Panc1 (cell line): ENCODE results near the gene SLC35F1. TPM values are rescaled to one million over a fixed set of nuclear protein-coding genes. Genes with fewer than 3 reads are reported as not detected.

ENCODE experiments used
- ATAC-seq: fragments of 200-7000 bp; cut with Tn5 transposase; 2 replicates; pipeline ENCODE4 v1.9.1; 2020; ENCODE audit warnings: mild to moderate bottlenecking, moderate library complexity
- BruUV-seq: library from RNA; stranded (reverse); fragments of 400-500 nt; replicated peaks from 2 replicates; lab custom pipeline; 2021; lab: Mats Ljungman, UMichigan
- CTCF ChIA-PET: fragments of 300-600 bp; sonication (Branson Sonifier 250); formaldehyde crosslinking; loops from one replicate; lab custom pipeline; 2022; ENCODE audit warnings: antibody characterized with exemption; lab: Charles Lee
- POLR2A ChIA-PET: fragments of 300-600 bp; sonication (Branson Sonifier 250); formaldehyde crosslinking; loops from one replicate; lab custom pipeline; 2022; ENCODE audit warnings: antibody characterized with exemption; lab: Charles Lee
- DNase-seq: peaks from one replicate; pipeline ENCODE4 v3.0.0-alpha.2; 2010; ENCODE audit warnings: low read depth, low spot score
- H3K27ac ChIP-seq: 2 replicates; pipeline ENCODE4 v1.5.1; 2011; ENCODE audit warnings: mild to moderate bottlenecking, low read length, inconsistent platforms
- H3K27me3 ChIP-seq: fragments of 200-500 bp; sonication (Bioruptor generic); 2 replicates; pipeline ENCODE4 v1.6.0; 2014; ENCODE audit warnings: low read length, inconsistent platforms; ENCODE audit not compliant: control insufficient read depth, insufficient read depth
- H3K36me3 ChIP-seq: fragments of 200-500 bp; sonication (Bioruptor generic); 2 replicates; pipeline ENCODE4 v1.5.1; 2014; ENCODE audit warnings: inconsistent platforms, mild to moderate bottlenecking, low read length, moderate library complexity; ENCODE audit not compliant: control insufficient read depth, insufficient read depth
- H3K4me1 ChIP-seq: 2 replicates; pipeline ENCODE4 v1.5.1; 2011; ENCODE audit warnings: inconsistent platforms, mild to moderate bottlenecking, low read length, moderate library complexity; ENCODE audit not compliant: control insufficient read depth, insufficient read depth
- H3K4me3 ChIP-seq, 2 experiments: 2 replicates each; pipeline ENCODE4 v1.5.1; 2011 to 2012; ENCODE audit warnings: low read depth in 2 of 2, low read length in 2 of 2, mild to moderate bottlenecking in 2 of 2, inconsistent platforms in 1 of 2, moderate library complexity in 1 of 2
- H3K9me3 ChIP-seq: fragments of 200-500 bp; sonication (Bioruptor generic); 2 replicates; pipeline ENCODE4 v1.5.1; 2014; ENCODE audit warnings: low read depth, mild to moderate bottlenecking, inconsistent platforms, low read length, moderate library complexity; ENCODE audit not compliant: control insufficient read depth, insufficient read depth
- POLR2AphosphoS5 ChIP-seq: IDR thresholded peaks from 2 replicates; pipeline ENCODE4 v1.6.1; 2012; ENCODE audit warnings: mild to moderate bottlenecking, low read depth, low read length, moderate library complexity
- SIN3A ChIP-seq: IDR thresholded peaks from 2 replicates; pipeline ENCODE4 v1.6.1; 2012; ENCODE audit warnings: low read depth, mild to moderate bottlenecking, low read length, moderate library complexity, borderline replicate concordance; ENCODE audit not compliant: insufficient read depth
- TCF7L2 ChIP-seq: IDR thresholded peaks from 2 replicates; pipeline ENCODE4 v1.6.1; 2011; ENCODE audit warnings: mild to moderate bottlenecking, low read depth, low read length, inconsistent platforms
- in situ Hi-C: cut with HindIII; loops from 2 replicates; pipeline ENCODE4 v1.10.0; 2016; ENCODE audit warnings: low sequenced_read_pairs, low pct_unique_long_range_greater_than_20kb
- intact Hi-C: fragments of 100-400 bp; cut with micrococcal nuclease; formaldehyde crosslinking; loops from one replicate; pipeline ENCODE4 v1.10.0; 2022; ENCODE audit not compliant: unreplicated experiment
- total RNA-seq: library from RNA; stranded (reverse); gene quantifications from one replicate; pipeline ENCODE4 v1.2.1, GENCODE V29; 2021; ENCODE audit not compliant: unreplicated experiment
- TF ChIP-seq, protein P1 (sequence below): fragments of 450-650 bp; IDR thresholded peaks from 2 replicates; pipeline ENCODE4 v1.5.1; 2017; ENCODE audit warnings: mild to moderate bottlenecking
- TF ChIP-seq, protein P2 (sequence below), 2 experiments: IDR thresholded peaks; 2 replicates each; pipeline ENCODE4 v1.6.1; 2011 to 2012; ENCODE audit warnings: low read depth in 2 of 2, control low read depth in 1 of 2, low read length in 1 of 2, mild to moderate bottlenecking in 1 of 2, moderate library complexity in 1 of 2; ENCODE audit not compliant: insufficient read depth in 1 of 2

The SLC35F1 gene
- total RNA-seq, 1 experiment from 2014 or later: not detected

GRCh38 chr6:117932001-117932400 lies 24.9 kb downstream of the SLC35F1 start:
- TF ChIP-seq, protein P1, sequence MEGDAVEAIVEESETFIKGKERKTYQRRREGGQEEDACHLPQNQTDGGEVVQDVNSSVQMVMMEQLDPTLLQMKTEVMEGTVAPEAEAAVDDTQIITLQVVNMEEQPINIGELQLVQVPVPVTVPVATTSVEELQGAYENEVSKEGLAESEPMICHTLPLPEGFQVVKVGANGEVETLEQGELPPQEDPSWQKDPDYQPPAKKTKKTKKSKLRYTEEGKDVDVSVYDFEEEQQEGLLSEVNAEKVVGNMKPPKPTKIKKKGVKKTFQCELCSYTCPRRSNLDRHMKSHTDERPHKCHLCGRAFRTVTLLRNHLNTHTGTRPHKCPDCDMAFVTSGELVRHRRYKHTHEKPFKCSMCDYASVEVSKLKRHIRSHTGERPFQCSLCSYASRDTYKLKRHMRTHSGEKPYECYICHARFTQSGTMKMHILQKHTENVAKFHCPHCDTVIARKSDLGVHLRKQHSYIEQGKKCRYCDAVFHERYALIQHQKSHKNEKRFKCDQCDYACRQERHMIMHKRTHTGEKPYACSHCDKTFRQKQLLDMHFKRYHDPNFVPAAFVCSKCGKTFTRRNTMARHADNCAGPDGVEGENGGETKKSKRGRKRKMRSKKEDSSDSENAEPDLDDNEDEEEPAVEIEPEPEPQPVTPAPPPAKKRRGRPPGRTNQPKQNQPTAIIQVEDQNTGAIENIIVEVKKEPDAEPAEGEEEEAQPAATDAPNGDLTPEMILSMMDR: no peak
- TF ChIP-seq POLR2AphosphoS5 (no peak), TCF7L2 (no peak), SIN3A (no peak)
- TF ChIP-seq, protein P2, sequence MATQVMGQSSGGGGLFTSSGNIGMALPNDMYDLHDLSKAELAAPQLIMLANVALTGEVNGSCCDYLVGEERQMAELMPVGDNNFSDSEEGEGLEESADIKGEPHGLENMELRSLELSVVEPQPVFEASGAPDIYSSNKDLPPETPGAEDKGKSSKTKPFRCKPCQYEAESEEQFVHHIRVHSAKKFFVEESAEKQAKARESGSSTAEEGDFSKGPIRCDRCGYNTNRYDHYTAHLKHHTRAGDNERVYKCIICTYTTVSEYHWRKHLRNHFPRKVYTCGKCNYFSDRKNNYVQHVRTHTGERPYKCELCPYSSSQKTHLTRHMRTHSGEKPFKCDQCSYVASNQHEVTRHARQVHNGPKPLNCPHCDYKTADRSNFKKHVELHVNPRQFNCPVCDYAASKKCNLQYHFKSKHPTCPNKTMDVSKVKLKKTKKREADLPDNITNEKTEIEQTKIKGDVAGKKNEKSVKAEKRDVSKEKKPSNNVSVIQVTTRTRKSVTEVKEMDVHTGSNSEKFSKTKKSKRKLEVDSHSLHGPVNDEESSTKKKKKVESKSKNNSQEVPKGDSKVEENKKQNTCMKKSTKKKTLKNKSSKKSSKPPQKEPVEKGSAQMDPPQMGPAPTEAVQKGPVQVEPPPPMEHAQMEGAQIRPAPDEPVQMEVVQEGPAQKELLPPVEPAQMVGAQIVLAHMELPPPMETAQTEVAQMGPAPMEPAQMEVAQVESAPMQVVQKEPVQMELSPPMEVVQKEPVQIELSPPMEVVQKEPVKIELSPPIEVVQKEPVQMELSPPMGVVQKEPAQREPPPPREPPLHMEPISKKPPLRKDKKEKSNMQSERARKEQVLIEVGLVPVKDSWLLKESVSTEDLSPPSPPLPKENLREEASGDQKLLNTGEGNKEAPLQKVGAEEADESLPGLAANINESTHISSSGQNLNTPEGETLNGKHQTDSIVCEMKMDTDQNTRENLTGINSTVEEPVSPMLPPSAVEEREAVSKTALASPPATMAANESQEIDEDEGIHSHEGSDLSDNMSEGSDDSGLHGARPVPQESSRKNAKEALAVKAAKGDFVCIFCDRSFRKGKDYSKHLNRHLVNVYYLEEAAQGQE (IDR thresholded peaks at IDR 0.05; ENCODE audit: insufficient read depth in 1 of 2, low read depth in 2 of 2, low read length in 1 of 2): no peak
- intact Hi-C loops (no loop called here), in situ Hi-C loops (no loop called here)
- BruUV-seq: no TSS peak
- DNase-seq (no peak), ATAC-seq (no peak)
- Histone ChIP-seq H3K9me3 (peaks cover 12% of the 10 kb centered on the region), H3K36me3 (no peaks in the 10 kb centered on the region), H3K4me3 (no peak overlapping the region), H3K27ac (no peak overlapping the region), H3K27me3 (peaks cover 2% of the 10 kb centered on the region; the same call in 1 of the 2 replicates), H3K4me1 (no peaks in the 10 kb centered on the region)
- ChIA-PET POLR2A (no interaction called here), CTCF (no interaction called here)

GRCh38 chr6:117932676-117933075 lies 25.6 kb downstream of the SLC35F1 start:
- no peaks in the 10 kb centered on the region for H3K4me1 ChIP-seq
- no peaks in the 10 kb centered on the region for H3K36me3 ChIP-seq
- H3K4me3 ChIP-seq: no peak overlapping the region
- in situ Hi-C loops (no loop called here), intact Hi-C loops (no loop called here)
- TF ChIP-seq, protein P2 (IDR thresholded peaks at IDR 0.05; ENCODE audit: insufficient read depth in 1 of 2, low read depth in 2 of 2, low read length in 1 of 2): no peak
- no peak for TF ChIP-seq SIN3A
- no peak for TF ChIP-seq TCF7L2
- no peak for TF ChIP-seq POLR2AphosphoS5
- TF ChIP-seq, protein P1: no peak
- POLR2A ChIA-PET: no interaction called here
- peaks cover 2% of the 10 kb centered on the region; the same call in 1 of the 2 replicates for H3K27me3 ChIP-seq
- no TSS peak for BruUV-seq
- CTCF ChIA-PET: no interaction called here
- peaks cover 11% of the 10 kb centered on the region for H3K9me3 ChIP-seq
- ATAC-seq: no peak
- no peak for DNase-seq
- H3K27ac ChIP-seq: no peak overlapping the region
